ENCODE measurements around the gene CWC27.

The CWC27 gene

DNA sequence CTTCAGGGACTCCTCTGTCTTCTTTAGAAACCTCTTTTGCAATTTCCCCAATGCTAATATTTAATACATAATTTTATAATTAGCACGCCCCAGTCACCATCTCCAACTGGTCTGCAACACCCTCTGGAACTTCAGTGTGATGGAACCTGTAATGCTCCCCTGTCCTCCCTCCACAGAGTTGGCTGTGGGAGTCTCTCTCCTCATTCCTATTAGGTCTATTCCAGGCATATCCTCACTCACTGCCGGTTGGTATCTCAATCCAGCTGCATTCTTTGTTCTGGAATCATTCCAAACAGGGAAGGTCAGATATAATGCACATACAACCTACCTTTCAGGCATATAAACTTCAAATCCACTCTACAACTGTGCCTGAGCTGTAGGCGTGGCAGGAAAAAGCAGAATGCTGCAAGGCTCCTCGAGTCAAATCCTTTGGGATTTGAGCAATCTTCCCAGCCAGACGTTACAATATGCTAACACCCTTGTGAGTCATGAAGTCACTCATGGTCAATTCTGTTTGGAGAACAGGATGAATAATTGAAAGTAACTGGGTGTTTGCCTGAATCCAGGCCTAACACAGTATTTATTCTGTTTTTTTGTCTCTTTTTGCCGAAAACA, 293.8 kb downstream of the CWC27 start:
- FAIRE-seq (peak; percentile 66), DNase-seq (ENCODE audit: insufficient read length, low spot score) (no peak)
- TF ChIP-seq POU2F2 (IDR thresholded peaks at IDR 0.05; ENCODE audit: low read depth, low read length) (no peak), SPI1 (IDR thresholded peaks at IDR 0.05; ENCODE audit: low read depth, low read length) (no peak), TAF1 (IDR thresholded peaks at IDR 0.05; ENCODE audit: low read depth, low read length) (no peak), POLR2AphosphoS5 (IDR thresholded peaks at IDR 0.05; ENCODE audit: low read depth, low read length) (no peak), POLR2A (IDR thresholded peaks at IDR 0.05; ENCODE audit: low read depth, low read length) (no peak)

DNA sequence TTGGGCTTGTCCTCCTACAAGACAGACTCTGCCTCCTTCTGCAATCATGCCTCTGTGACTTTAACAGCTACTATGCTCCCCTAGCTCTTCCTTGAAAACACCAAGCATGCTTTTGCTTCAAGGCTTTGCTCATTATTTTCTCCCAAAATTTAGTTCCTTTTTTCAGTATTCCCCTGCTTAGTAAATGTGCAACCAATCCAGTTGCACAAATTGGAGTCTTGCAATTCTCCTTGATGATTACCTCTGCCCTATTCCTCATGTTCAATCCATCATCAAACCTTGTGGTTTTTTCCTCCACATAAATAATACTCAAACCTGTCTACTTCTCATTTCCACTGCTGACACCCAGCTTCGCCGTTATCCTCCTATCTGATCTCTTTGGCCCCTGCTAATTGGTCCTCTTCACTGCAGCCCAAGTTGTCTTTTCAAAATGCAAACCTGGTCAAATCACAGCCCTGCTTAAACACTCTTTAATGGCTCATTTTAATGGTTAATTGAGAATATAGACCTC, 296.3 kb downstream of the CWC27 start:
- DNase-seq (ENCODE audit: insufficient read length, low spot score) (no peak), FAIRE-seq (no peak)
- TF ChIP-seq TAF1 (IDR thresholded peaks at IDR 0.05; ENCODE audit: low read depth, low read length) (no peak), POLR2A (IDR thresholded peaks at IDR 0.05; ENCODE audit: low read depth, low read length) (no peak), POU2F2 (IDR thresholded peaks at IDR 0.05; ENCODE audit: low read depth, low read length) (no peak), POLR2AphosphoS5 (IDR thresholded peaks at IDR 0.05; ENCODE audit: low read depth, low read length) (no peak), PAX5 (IDR thresholded peaks at IDR 0.05; ENCODE audit: insufficient read depth, low read length, severe bottlenecking) (no peak), SPI1 (IDR thresholded peaks at IDR 0.05; ENCODE audit: low read depth, low read length) (no peak)

- peak; percentile 94 for FAIRE-seq
- TF ChIP-seq SPI1 (IDR thresholded peaks at IDR 0.05; ENCODE audit: low read depth, low read length) (peak; percentile 96), POU2F2 (IDR thresholded peaks at IDR 0.05; ENCODE audit: low read depth, low read length) (0 out of 2 replicates have a peak, but pooled peaks have one; percentile 50), TAF1 (IDR thresholded peaks at IDR 0.05; ENCODE audit: low read depth, low read length) (no peak), POLR2AphosphoS5 (IDR thresholded peaks at IDR 0.05; ENCODE audit: low read depth, low read length) (no peak)
- DNase-seq (ENCODE audit: insufficient read length, low spot score) = no peak
Observed at GRCh38 chr5:65066387-65067146, 297.8 kb downstream of the CWC27 start.

GRCh38 chr5:65067147-65067506, 298.4 kb downstream of the CWC27 start:
- TF ChIP-seq POU2F2 (IDR thresholded peaks at IDR 0.05; ENCODE audit: low read depth, low read length) (peak; percentile 90), TAF1 (IDR thresholded peaks at IDR 0.05; ENCODE audit: low read depth, low read length) (no peak)
- no peak for FAIRE-seq

More at GRCh38 chr5:65067147-65067506, 298.4 kb downstream of the CWC27 start:
- no peak for DNase-seq (ENCODE audit: insufficient read length, low spot score)
